Memory B cell (primary cell): ENCODE data around the gene ZFHX3.

ENCODE experiments used
- ATAC-seq: fragments of 150-1000 bp; cut with Tn5 transposase; 2 replicates; pipeline ENCODE4 v1.10.0; 2021; ENCODE audit warnings: low read depth, mild to moderate bottlenecking, moderate library complexity
- DNase-seq, 2 donors: peaks; one replicate each; pipeline ENCODE4 v3.0.0; 2022; ENCODE audit warnings: low spot score in 2 of 2
- H3K27ac Mint-ChIP-seq: one replicate; pipeline ENCODE4 v1.8.0; 2022; ENCODE audit warnings: mild to moderate bottlenecking, moderate library complexity, mixed read lengths
- H3K27me3 Mint-ChIP-seq: one replicate; pipeline ENCODE4 v1.8.0; 2022; ENCODE audit warnings: mixed read lengths
- H3K36me3 Mint-ChIP-seq: one replicate; pipeline ENCODE4 v1.8.0; 2022; ENCODE audit warnings: mild to moderate bottlenecking, mixed read lengths
- H3K4me1 Mint-ChIP-seq: one replicate; pipeline ENCODE4 v1.8.0; 2022; ENCODE audit warnings: mixed read lengths
- H3K4me3 Mint-ChIP-seq: one replicate; pipeline ENCODE4 v1.8.0; 2022; ENCODE audit warnings: mild to moderate bottlenecking, moderate library complexity, mixed read lengths
- H3K9me3 Mint-ChIP-seq: one replicate; pipeline ENCODE4 v1.8.0; 2022; ENCODE audit warnings: mixed read lengths

The ZFHX3 gene

DNA sequence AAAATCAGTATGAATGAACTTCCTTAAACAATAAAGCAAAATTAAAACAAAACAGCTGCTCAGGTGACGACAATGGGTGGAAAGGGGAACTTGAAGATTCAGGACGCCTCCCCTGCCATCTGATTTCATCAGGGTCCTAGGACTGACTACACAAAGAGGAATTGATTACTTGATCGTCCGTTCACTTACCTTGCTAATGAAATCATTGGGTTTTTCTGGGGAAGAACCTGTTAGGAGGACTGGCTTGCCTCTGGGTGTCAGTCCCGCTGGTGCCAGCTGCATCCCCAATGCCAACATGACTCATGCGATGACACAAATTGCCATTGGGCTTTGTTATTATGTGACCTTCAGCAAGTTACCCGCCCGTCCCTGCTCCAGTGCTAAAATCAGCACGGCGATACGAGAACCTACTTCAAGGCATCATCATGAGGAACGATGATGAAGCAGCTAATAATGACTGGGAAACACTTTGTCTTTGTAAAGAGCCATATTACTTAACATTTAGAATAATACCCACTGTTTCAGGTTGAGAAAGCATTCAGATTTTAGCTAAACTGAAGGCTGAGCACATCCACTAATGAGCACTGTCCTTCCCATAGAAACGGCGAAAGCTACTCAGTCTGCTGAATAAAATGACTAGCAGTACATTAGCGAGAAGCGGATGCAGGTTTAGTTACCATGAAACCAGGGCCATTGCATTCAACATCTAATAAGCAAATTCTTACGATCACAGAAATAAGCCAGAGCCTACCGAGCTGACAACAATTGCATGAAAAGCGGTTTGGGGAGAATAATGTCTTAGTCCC is 139.4 kb downstream of the ZFHX3 start:
- peaks cover 1% of the 10 kb centered on the region for H3K36me3 Mint-ChIP-seq
- ATAC-seq (peak; percentile 90), DNase-seq (peak in 1 of 2 donors; percentile 15)
- H3K4me3 Mint-ChIP-seq: no peak overlapping the region
- peaks cover 1% of the 10 kb centered on the region for H3K27me3 Mint-ChIP-seq
- peak overlapping the region; percentile 9 for H3K27ac Mint-ChIP-seq
- no peaks in the 10 kb centered on the region for H3K9me3 Mint-ChIP-seq
- peaks cover 6% of the 10 kb centered on the region for H3K4me1 Mint-ChIP-seq

DNA sequence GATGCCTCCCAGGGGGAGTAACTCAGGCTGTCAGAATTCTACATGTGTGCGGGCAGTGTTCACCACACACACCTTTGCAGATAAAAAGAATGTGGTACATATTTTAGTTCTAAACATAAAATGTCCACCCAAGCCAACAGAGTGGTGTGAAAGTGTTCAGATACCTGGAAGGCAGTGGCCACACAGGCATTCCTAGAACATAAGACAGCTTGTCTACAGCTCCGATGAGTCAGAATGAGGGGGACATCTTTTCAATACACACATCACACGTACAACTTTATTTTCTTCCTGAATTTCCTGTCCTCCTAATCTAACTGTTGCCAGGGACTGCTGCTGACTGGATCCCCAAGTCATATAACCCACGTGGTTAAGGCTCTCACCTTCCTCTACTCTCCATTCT is 142.3 kb downstream of the ZFHX3 start:
- ATAC-seq (no peak), DNase-seq (no peak)
- peaks cover 1% of the 10 kb centered on the region for H3K27me3 Mint-ChIP-seq
- peaks cover 6% of the 10 kb centered on the region for H3K4me1 Mint-ChIP-seq
- H3K27ac Mint-ChIP-seq: no peak overlapping the region
- no peak overlapping the region for H3K4me3 Mint-ChIP-seq
- H3K36me3 Mint-ChIP-seq: peaks cover 1% of the 10 kb centered on the region
- no peaks in the 10 kb centered on the region for H3K9me3 Mint-ChIP-seq

DNA sequence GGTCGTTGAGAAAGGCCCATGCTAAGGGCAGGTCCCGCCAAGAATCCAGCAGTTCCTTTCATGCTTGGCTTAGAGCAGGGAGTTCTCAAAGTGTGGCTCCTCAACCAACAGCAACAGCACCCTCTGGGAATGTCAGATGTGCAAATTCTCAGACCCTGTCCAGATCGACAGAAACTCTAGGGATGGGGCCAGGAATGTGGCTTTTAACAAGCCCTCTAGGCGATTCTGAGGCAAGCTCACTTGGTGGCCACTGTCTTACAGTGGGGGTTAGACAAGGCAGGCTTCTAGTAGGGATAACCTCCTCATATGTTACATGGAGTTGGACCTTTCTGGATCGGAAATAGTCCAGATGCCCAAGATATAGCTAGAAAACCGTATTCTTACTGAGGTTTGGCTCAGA is 144.8 kb downstream of the ZFHX3 start:
- H3K36me3 Mint-ChIP-seq: peaks cover 1% of the 10 kb centered on the region
- peaks cover 1% of the 10 kb centered on the region for H3K27me3 Mint-ChIP-seq

DNA sequence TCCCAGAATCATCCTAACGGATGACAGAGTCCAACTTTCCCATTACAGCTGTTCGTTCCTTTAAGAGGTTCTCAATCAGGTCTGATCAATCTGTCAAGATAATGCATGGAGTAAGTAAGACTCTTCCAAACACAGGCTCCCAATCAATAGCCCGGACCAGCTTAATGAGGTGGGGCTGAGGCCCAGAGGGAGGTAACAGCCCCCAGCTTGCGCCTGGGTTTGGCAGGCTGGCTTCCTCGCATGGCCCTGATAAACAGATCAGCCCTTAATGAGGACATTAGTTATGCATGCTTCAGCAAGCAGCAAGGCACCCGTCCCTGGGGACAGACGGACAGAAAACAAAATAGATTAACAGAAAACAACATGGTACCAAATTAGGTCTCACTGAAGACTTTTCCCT is 145.7 kb downstream of the ZFHX3 start:
- no peak overlapping the region for H3K27ac Mint-ChIP-seq
- no peaks in the 10 kb centered on the region for H3K9me3 Mint-ChIP-seq
- no peak overlapping the region for H3K4me3 Mint-ChIP-seq
- no peak for DNase-seq
- no peaks in the 10 kb centered on the region for H3K4me1 Mint-ChIP-seq
- no peak for ATAC-seq
- no peaks in the 10 kb centered on the region for H3K27me3 Mint-ChIP-seq
- H3K36me3 Mint-ChIP-seq: peaks cover 1% of the 10 kb centered on the region

More for the DNA sequence above, 144.8 kb downstream of the ZFHX3 start:
- Mint-ChIP-seq H3K4me3 (no peak overlapping the region), H3K9me3 (no peaks in the 10 kb centered on the region), H3K4me1 (peaks cover 3% of the 10 kb centered on the region), H3K27ac (no peak overlapping the region)
- ATAC-seq (no peak), DNase-seq (no peak)

DNA sequence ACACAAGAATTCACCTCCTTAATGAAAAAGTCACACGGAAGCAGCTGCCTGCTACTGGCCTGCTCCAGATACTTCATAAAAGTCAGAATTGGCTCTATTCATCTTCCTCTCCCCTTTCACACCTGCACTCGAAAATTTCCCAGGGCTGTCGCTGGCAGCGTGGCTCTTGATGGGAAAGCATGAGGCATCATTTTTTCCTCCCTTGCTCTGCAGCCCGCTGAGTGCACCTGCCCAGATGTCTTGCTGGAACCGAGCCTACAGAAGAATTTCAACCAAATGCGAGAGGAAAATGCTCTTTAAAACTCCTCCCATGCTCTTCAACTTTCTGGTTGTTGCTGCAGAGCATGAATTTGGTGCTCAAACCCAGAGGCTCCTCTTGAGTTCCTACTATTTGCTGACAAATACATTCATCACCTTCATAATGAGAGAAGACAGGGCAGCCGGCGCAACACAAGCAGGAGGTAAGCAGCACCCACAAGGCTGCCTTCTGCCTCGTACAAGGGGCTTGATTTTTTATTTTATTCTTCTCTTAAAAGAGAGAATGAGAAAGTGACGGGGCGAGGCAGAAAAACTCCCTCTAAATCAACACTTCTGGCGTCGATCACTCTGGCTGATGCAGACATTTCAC is 146.8 kb downstream of the ZFHX3 start:
- H3K36me3 Mint-ChIP-seq: peaks cover 1% of the 10 kb centered on the region
- H3K27ac Mint-ChIP-seq: no peak overlapping the region
- no peak for ATAC-seq

DNA sequence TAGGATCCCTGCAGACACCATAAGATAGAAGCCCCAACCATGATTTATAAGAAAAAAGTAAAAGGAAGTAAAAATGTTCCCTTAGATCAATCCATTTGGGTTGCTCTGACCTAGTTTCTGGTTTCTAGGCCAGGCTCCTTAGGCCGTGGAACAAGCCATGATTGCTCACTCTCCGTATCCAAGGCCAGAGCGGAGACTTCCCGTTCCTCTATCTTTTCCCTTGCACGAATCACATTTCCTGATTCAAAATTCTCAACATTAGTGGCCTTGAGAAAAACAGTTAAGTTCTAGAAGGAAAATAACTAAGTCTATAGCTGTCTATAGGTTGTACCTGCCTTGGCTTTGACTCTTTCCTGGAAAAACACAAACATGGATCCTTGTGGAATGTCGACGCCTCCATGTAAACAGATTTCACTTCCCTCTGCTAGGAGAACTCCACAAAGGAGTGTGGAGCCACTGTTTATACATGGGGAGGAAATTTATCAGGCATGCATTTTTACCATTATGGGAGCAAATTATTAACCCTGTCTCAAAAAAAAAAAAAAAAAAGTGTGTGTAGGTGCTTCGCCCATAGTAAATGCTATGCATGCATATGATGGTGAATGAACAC is 149.6 kb downstream of the ZFHX3 start:
- H3K27ac Mint-ChIP-seq: no peak overlapping the region
- H3K9me3 Mint-ChIP-seq: no peaks in the 10 kb centered on the region
- DNase-seq (no peak), ATAC-seq (no peak)
- H3K36me3 Mint-ChIP-seq: peaks cover 3% of the 10 kb centered on the region
- H3K4me3 Mint-ChIP-seq: no peak overlapping the region
- H3K27me3 Mint-ChIP-seq: no peaks in the 10 kb centered on the region
- no peaks in the 10 kb centered on the region for H3K4me1 Mint-ChIP-seq

More for the DNA sequence above, 146.8 kb downstream of the ZFHX3 start:
- DNase-seq: no peak
- Mint-ChIP-seq H3K9me3 (no peaks in the 10 kb centered on the region), H3K4me1 (no peaks in the 10 kb centered on the region), H3K27me3 (no peaks in the 10 kb centered on the region), H3K4me3 (no peak overlapping the region)

DNA sequence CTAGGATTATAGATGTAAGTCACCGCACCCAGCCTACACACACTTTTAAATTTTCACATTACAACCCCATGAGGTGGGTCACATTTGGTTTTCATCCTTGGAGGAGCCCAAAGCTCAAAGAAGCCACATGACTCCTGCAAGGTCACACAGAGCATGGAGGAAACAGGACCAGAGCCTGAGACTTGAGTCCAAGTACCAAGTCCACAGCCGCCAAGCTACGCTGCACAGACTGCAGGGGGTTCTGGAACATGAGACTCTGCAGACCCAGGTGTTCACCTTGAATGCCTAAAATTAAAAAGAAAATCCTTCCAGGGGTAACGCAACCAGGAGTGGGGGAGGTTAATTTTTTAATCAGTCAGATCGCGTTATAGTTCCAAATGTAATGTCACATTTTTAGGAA is 150.2 kb downstream of the ZFHX3 start:
- Mint-ChIP-seq H3K4me1 (no peaks in the 10 kb centered on the region), H3K36me3 (peaks cover 3% of the 10 kb centered on the region), H3K27me3 (no peaks in the 10 kb centered on the region), H3K9me3 (no peaks in the 10 kb centered on the region), H3K27ac (no peak overlapping the region), H3K4me3 (no peak overlapping the region)
- DNase-seq: no peak
- no peak for ATAC-seq

DNA sequence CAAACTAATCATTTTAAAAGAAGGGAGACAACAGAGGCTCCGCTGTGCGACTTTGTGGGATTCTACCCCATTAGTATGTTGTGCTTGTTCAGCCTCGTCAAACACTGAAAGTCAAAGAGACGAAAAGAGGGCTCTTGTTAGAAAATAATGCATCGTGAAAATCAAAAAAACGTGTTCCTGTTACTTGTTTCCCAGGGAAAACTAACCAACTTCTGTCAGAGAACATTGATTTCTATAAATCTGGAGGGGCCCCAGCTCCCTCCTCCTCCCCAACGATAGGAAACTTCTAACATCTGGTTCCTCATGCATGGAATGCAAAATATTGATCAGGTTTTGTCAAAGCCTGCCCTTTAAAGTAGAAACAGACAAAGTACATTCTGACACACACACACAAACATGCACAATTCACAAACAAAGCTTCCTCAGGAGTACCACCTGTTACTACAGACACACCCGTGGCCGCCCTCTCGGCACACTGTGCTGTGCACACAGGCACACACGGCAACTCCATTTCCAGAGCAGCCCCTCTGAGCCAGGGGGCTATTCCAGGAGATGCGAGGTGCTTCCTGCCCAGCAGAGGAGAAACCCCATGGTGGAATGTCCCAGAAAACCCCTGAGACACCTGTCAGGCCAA is 151.3 kb downstream of the ZFHX3 start:
- Mint-ChIP-seq H3K9me3 (peaks cover 2% of the 10 kb centered on the region), H3K27ac (no peak overlapping the region), H3K27me3 (no peaks in the 10 kb centered on the region), H3K4me1 (no peaks in the 10 kb centered on the region), H3K36me3 (peaks cover 4% of the 10 kb centered on the region), H3K4me3 (no peak overlapping the region)
- no peak for DNase-seq
- ATAC-seq: no peak

DNA sequence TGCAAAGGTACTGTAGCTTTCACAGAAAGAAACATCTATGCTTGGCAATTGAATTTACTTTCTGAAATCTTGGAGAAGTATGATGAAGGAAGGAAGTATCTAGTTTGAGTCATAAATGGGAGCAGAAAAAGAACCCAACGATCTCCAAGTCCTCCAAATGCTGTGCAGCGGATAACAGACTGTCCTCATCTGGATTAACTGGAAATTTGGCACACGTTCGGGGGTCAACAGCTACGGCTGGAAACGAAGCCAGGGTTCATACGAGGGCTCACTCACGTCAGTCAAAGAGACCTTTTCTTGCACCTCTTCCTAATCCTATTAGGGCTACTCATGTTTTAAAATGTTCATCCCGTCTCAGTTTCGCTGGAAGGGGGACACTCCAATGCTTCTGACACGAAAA is 152.0 kb downstream of the ZFHX3 start:
- Mint-ChIP-seq H3K27ac (no peak overlapping the region), H3K27me3 (no peaks in the 10 kb centered on the region), H3K9me3 (peaks cover 2% of the 10 kb centered on the region), H3K4me1 (no peaks in the 10 kb centered on the region), H3K36me3 (peaks cover 5% of the 10 kb centered on the region), H3K4me3 (no peak overlapping the region)
- DNase-seq (no peak), ATAC-seq (no peak)

DNA sequence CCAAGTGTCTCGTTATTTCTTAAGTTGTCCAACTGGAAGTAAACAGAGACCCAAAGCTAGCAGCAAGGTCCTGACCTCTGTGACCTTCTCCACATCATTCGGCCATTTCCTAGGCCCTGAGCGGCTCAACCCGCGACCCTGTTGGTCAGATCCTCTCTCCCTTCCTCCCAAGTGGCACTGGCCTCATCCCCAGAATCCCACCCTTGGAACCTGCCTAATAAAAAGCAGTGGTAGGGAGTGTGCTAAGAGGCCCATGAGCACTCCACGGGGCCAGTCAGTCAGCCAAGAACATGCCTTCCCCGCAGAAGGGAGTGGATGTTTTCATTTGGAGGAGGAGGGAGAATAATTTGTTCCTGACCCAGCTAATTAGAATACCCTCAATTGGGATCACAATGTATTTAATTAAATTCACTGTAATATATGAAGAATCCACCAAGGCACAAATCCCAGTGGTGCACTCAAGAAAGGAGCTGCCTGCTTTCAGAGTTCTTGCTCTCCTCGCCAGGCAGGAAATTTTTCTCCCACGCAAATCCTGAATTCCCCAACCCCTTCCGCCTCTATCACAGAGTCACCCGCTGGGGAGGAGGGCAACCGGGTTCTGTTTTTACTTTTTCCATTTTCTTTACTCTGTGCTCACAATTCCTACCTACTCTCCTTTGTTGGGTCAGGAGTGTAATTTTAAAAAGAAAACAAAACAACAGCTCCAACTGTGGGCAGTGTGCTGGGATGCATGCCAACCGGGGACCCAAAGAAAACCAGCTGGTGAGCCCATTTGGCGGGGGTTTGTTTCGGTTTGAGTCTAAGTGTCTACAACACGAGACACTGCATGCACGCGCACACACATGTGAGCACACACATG is 153.4 kb downstream of the ZFHX3 start:
- peaks cover 7% of the 10 kb centered on the region for H3K36me3 Mint-ChIP-seq
- H3K9me3 Mint-ChIP-seq: peaks cover 4% of the 10 kb centered on the region
- DNase-seq: no peak
- no peaks in the 10 kb centered on the region for H3K4me1 Mint-ChIP-seq
- H3K4me3 Mint-ChIP-seq: no peak overlapping the region
- no peaks in the 10 kb centered on the region for H3K27me3 Mint-ChIP-seq
- no peak overlapping the region for H3K27ac Mint-ChIP-seq
- ATAC-seq: no peak

DNA sequence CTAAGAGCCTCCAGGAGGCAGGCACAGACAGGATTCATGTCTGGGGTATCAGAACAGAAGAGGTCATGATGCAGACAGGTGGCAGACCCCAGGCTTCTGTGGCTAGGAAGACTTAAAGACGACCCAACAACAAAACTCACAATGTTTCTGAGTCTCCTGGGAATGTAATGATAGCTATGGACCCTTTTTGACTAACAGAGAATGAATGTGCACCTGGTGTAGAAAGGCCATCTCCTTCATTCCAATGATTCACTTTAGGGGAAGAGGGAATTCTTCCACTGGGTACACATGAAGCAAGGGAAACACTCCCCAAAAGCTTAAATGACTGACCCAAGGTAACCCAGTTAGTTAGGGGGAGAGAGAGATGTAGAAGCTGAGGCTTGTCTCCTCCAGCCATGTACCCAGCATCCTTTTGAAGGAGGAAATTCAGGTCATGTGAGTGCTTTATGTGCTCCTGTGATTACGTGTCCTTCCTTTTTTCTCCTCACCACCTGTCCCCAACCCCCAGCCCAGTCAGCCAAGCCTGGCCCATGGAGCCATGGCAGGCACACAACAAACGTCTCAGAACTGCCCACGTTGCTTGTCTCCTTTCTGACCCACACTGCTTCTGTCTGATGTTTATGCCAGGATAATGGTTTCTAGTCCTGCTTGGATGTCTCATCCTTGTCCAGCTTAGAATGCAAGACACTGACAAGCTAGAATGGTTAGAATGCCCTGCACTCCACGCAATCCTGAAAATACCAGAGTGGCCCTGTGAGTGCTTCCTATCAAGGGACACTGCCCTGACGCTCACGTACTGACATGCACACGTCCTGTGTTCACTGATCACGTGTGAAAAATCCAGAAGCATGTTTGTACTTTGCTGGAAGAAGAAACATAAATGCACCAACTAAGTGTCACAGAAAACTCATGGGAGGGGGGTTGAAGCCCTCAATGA is 156.4 kb downstream of the ZFHX3 start:
- H3K4me3 Mint-ChIP-seq: no peak overlapping the region
- no peaks in the 10 kb centered on the region for H3K4me1 Mint-ChIP-seq
- H3K27ac Mint-ChIP-seq: no peak overlapping the region
- no peak for ATAC-seq
- DNase-seq: no peak
- H3K27me3 Mint-ChIP-seq: no peaks in the 10 kb centered on the region
- peaks cover 23% of the 10 kb centered on the region for H3K36me3 Mint-ChIP-seq
- H3K9me3 Mint-ChIP-seq: peaks cover 4% of the 10 kb centered on the region

DNA sequence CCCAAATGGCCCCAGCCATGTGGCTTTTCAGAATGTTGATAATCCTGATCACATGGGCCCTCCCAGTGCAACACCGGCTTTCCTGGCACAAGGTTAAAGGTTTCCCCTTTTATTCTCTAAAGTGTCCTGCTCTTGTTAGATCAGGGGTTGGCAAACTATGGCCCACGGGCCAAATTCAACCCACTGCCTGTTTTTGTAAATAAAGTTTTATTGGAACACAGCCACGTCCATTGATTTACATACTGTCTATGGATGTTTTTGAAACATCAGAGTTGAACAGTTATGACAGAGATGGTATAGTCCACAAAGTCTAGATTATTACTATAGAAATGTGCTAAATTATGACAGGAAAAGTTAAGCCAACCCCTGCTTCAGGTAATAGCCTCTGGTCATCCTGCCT is 157.3 kb downstream of the ZFHX3 start:
- ATAC-seq: no peak
- no peak for DNase-seq
- Mint-ChIP-seq H3K27ac (no peak overlapping the region), H3K4me3 (no peak overlapping the region), H3K9me3 (peaks cover 4% of the 10 kb centered on the region), H3K27me3 (no peaks in the 10 kb centered on the region), H3K4me1 (no peaks in the 10 kb centered on the region), H3K36me3 (peaks cover 28% of the 10 kb centered on the region)
